Activated CD4-positive, alpha-beta T cell treated with anti-CD3 and anti-CD28 coated beads, Interleukin-2, amount 10 ng/mL, durations not matched to agents 7 days and 5 days (primary cell): Measurements from ENCODE around the gene PTPN3. TPM values are rescaled to one million over a fixed set of nuclear protein-coding genes. Genes with fewer than 3 reads are reported as not detected.
A peak's percentile ranks its signal among the peaks of the same experiment; 100 is the strongest.
"Not testable (repeated sequence)": the region's sequence is repeated elsewhere in the genome, so short reads cannot be mapped to it uniquely, and the experiment has no call there.

Experiments
- CTCF ChIA-PET: fragments of 350-600 bp; sonication (Branson Sonifier 250); formaldehyde crosslinking; loops from one replicate; lab custom pipeline; 2021; ENCODE audit warnings: antibody characterized with exemption; lab: Charles Lee
- POLR2A ChIA-PET: fragments of 350-600 bp; sonication (Branson Sonifier 250); formaldehyde crosslinking; loops from one replicate; lab custom pipeline; 2021; ENCODE audit warnings: antibody characterized with exemption; lab: Charles Lee
- DNase-seq: peaks from one replicate; pipeline ENCODE4 v3.0.0-alpha.2; 2020
- H3K27ac Mint-ChIP-seq: one replicate; pipeline ENCODE4 v1.8.0; 2021; ENCODE audit warnings: mild to moderate bottlenecking, moderate library complexity, mixed read lengths
- H3K27me3 Mint-ChIP-seq: one replicate; pipeline ENCODE4 v1.8.0; 2021; ENCODE audit warnings: mixed read lengths
- H3K36me3 Mint-ChIP-seq: one replicate; pipeline ENCODE4 v1.8.0; 2021; ENCODE audit warnings: low read depth, mixed read lengths
- H3K4me1 Mint-ChIP-seq: one replicate; pipeline ENCODE4 v1.8.0; 2021; ENCODE audit warnings: mixed read lengths
- H3K4me3 Mint-ChIP-seq: one replicate; pipeline ENCODE4 v1.8.0; 2021; ENCODE audit warnings: mild to moderate bottlenecking, moderate library complexity, mixed read lengths
- H3K9me3 Mint-ChIP-seq: one replicate; pipeline ENCODE4 v1.8.0; 2021; ENCODE audit warnings: mixed read lengths
- total RNA-seq, 2 experiments: library from RNA; stranded (reverse); gene quantifications; one replicate each; pipeline ENCODE4 v1.2.3, GENCODE V29; 2021

PTPN3 gene
- total RNA-seq, result not detected

GRCh38 chr9:109498195-109499092 lies at the start of gene PTPN3:
TSS of gene PTPN3 (minus strand) at chr9:109498307. CDS start at chr9:109463434, 34,873 bp downstream.
- ChIA-PET CTCF (interaction anchor here (0.6 to 1.6 kb wide), 3 partner anchors 23 to 990 kb away, joined by 3 to 5 read pairs (median 4); no protein-coding TSS in a partner anchor), POLR2A (no interaction called here)
- H3K27me3 Mint-ChIP-seq, result peaks cover 77% of the 10 kb centered on the region
- H3K4me1 Mint-ChIP-seq, result peaks cover 9% of the 10 kb centered on the region
- H3K9me3 Mint-ChIP-seq, result no peaks in the 10 kb centered on the region
- H3K36me3 Mint-ChIP-seq, result no peaks in the 10 kb centered on the region
- H3K4me3 Mint-ChIP-seq, result peak within 1 kb of the TSS; percentile 15
- H3K27ac Mint-ChIP-seq, result no peak within 1 kb of the TSS
- DNase-seq, result no peak

GRCh38 chr9:109544954-109545353 lies 46.8 kb upstream of the PTPN3 start:
- CTCF ChIA-PET, H3K36me3 Mint-ChIP-seq, H3K27ac Mint-ChIP-seq, H3K4me1 Mint-ChIP-seq, POLR2A ChIA-PET, H3K27me3 Mint-ChIP-seq, H3K9me3 Mint-ChIP-seq, H3K4me3 Mint-ChIP-seq, DNase-seq: not testable (repeated sequence)

- ChIA-PET CTCF (no interaction called here), POLR2A (no interaction called here)
- H3K4me3 Mint-ChIP-seq, result no peak overlapping the region
- H3K27me3 Mint-ChIP-seq, result peaks cover 3% of the 10 kb centered on the region
- H3K9me3 Mint-ChIP-seq, result peaks cover 2% of the 10 kb centered on the region
- DNase-seq, result no peak
- no peaks in the 10 kb centered on the region for H3K4me1 Mint-ChIP-seq
- no peak overlapping the region for H3K27ac Mint-ChIP-seq
- H3K36me3 Mint-ChIP-seq, result no peaks in the 10 kb centered on the region
Observed at GRCh38 chr9:109542922-109543321, 44.8 kb upstream of the PTPN3 start.

- H3K27me3 Mint-ChIP-seq, result peaks cover 6% of the 10 kb centered on the region
- H3K27ac Mint-ChIP-seq, result no peak overlapping the region
- CTCF ChIA-PET, result no interaction called here
- no peaks in the 10 kb centered on the region for H3K9me3 Mint-ChIP-seq
- H3K4me1 Mint-ChIP-seq, result no peaks in the 10 kb centered on the region
- H3K4me3 Mint-ChIP-seq, result no peak overlapping the region
- no peaks in the 10 kb centered on the region for H3K36me3 Mint-ChIP-seq
- DNase-seq, result no peak
- POLR2A ChIA-PET, result no interaction called here
Observed at GRCh38 chr9:109538346-109538745, 40.2 kb upstream of the PTPN3 start.

- no peak for DNase-seq
- POLR2A ChIA-PET, result no interaction called here
- H3K27ac Mint-ChIP-seq, result no peak overlapping the region
- H3K4me1 Mint-ChIP-seq, result no peaks in the 10 kb centered on the region
- CTCF ChIA-PET, result no interaction called here
- no peaks in the 10 kb centered on the region for H3K9me3 Mint-ChIP-seq
- H3K4me3 Mint-ChIP-seq, result no peak overlapping the region
- H3K27me3 Mint-ChIP-seq, result peaks cover 6% of the 10 kb centered on the region
- H3K36me3 Mint-ChIP-seq, result no peaks in the 10 kb centered on the region
Observed at GRCh38 chr9:109537288-109537687, 39.2 kb upstream of the PTPN3 start.

GRCh38 chr9:109536859-109537258 lies 38.8 kb upstream of the PTPN3 start:
- CTCF ChIA-PET, result no interaction called here
- no peaks in the 10 kb centered on the region for H3K9me3 Mint-ChIP-seq
- H3K4me1 Mint-ChIP-seq, result no peaks in the 10 kb centered on the region
- H3K36me3 Mint-ChIP-seq, result no peaks in the 10 kb centered on the region
- peaks cover 7% of the 10 kb centered on the region for H3K27me3 Mint-ChIP-seq
- POLR2A ChIA-PET, result no interaction called here
- no peak overlapping the region for H3K4me3 Mint-ChIP-seq
- no peak for DNase-seq
- no peak overlapping the region for H3K27ac Mint-ChIP-seq

GRCh38 chr9:109535365-109535764 lies 37.3 kb upstream of the PTPN3 start:
- ChIA-PET POLR2A (no interaction called here), CTCF (interaction anchor here (0.7 kb wide), 1 partner anchor 536 kb away, joined by 3 read pairs; no protein-coding TSS in a partner anchor)
- Mint-ChIP-seq H3K4me3 (no peak overlapping the region), H3K27me3 (peaks cover 10% of the 10 kb centered on the region), H3K36me3 (no peaks in the 10 kb centered on the region), H3K4me1 (no peaks in the 10 kb centered on the region), H3K27ac (no peak overlapping the region), H3K9me3 (no peaks in the 10 kb centered on the region)
- no peak for DNase-seq

- no peak overlapping the region for H3K4me3 Mint-ChIP-seq
- H3K27ac Mint-ChIP-seq, result no peak overlapping the region
- ChIA-PET CTCF (no interaction called here), POLR2A (no interaction called here)
- no peaks in the 10 kb centered on the region for H3K4me1 Mint-ChIP-seq
- no peaks in the 10 kb centered on the region for H3K9me3 Mint-ChIP-seq
- H3K27me3 Mint-ChIP-seq, result peaks cover 10% of the 10 kb centered on the region
- DNase-seq, result no peak
- no peaks in the 10 kb centered on the region for H3K36me3 Mint-ChIP-seq
Observed at GRCh38 chr9:109534151-109534550, 36.0 kb upstream of the PTPN3 start.

- CTCF ChIA-PET, H3K4me1 Mint-ChIP-seq, H3K9me3 Mint-ChIP-seq, H3K27ac Mint-ChIP-seq, H3K4me3 Mint-ChIP-seq, DNase-seq, POLR2A ChIA-PET, H3K36me3 Mint-ChIP-seq: not testable (repeated sequence)
- H3K27me3 Mint-ChIP-seq, result peaks cover 10% of the 10 kb centered on the region
Observed at GRCh38 chr9:109532652-109533051, 34.5 kb upstream of the PTPN3 start.

- H3K27me3 Mint-ChIP-seq, result peaks cover 4% of the 10 kb centered on the region
- H3K27ac Mint-ChIP-seq, result no peak overlapping the region
- H3K9me3 Mint-ChIP-seq, result no peaks in the 10 kb centered on the region
- no peak for DNase-seq
- H3K36me3 Mint-ChIP-seq, result no peaks in the 10 kb centered on the region
- POLR2A ChIA-PET, result no interaction called here
- CTCF ChIA-PET, result no interaction called here
- H3K4me3 Mint-ChIP-seq, result no peak overlapping the region
- H3K4me1 Mint-ChIP-seq, result no peaks in the 10 kb centered on the region
Observed at GRCh38 chr9:109522106-109522505, 24.0 kb upstream of the PTPN3 start.

GRCh38 chr9:109520475-109521132 lies 22.5 kb upstream of the PTPN3 start:
- Mint-ChIP-seq H3K36me3 (no peaks in the 10 kb centered on the region), H3K27ac (no peak overlapping the region), H3K27me3 (peaks cover 4% of the 10 kb centered on the region), H3K4me1 (no peaks in the 10 kb centered on the region), H3K9me3 (no peaks in the 10 kb centered on the region), H3K4me3 (no peak overlapping the region)
- ChIA-PET CTCF (interaction anchor here (0.6 kb wide), 1 partner anchor 1979 kb away, joined by 3 read pairs; no protein-coding TSS in a partner anchor), POLR2A (no interaction called here)
- peak; percentile 54 for DNase-seq

GRCh38 chr9:109519366-109519765 lies 21.3 kb upstream of the PTPN3 start:
- no peak overlapping the region for H3K27ac Mint-ChIP-seq
- peaks cover 4% of the 10 kb centered on the region for H3K27me3 Mint-ChIP-seq
- ChIA-PET POLR2A (no interaction called here), CTCF (no interaction called here)
- DNase-seq, result no peak
- no peaks in the 10 kb centered on the region for H3K9me3 Mint-ChIP-seq
- H3K4me1 Mint-ChIP-seq, result no peaks in the 10 kb centered on the region
- no peak overlapping the region for H3K4me3 Mint-ChIP-seq
- no peaks in the 10 kb centered on the region for H3K36me3 Mint-ChIP-seq

GRCh38 chr9:109518621-109519335 lies 20.7 kb upstream of the PTPN3 start:
- no peak for DNase-seq
- H3K4me1 Mint-ChIP-seq, result no peaks in the 10 kb centered on the region
- CTCF ChIA-PET, result no interaction called here
- POLR2A ChIA-PET, result no interaction called here
- H3K27ac Mint-ChIP-seq, result no peak overlapping the region
- H3K4me3 Mint-ChIP-seq, result no peak overlapping the region
- peaks cover 4% of the 10 kb centered on the region for H3K27me3 Mint-ChIP-seq
- no peaks in the 10 kb centered on the region for H3K9me3 Mint-ChIP-seq
- no peaks in the 10 kb centered on the region for H3K36me3 Mint-ChIP-seq
